HG03060 (cell line): ENCODE measurements around the gene HSD11B1L.
"Not testable (repeated sequence)": the region's sequence is repeated elsewhere in the genome, so short reads cannot be mapped to it uniquely, and the experiment has no call there.

Experiments
- ATAC-seq: cut with Tn5 transposase; IDR thresholded peaks from one replicate; pipeline ENCODE4 v1.9.1; 2021; ENCODE audit warnings: low read depth, moderate number of reproducible peaks; ENCODE audit not compliant: unreplicated experiment

HSD11B1L gene

DNA sequence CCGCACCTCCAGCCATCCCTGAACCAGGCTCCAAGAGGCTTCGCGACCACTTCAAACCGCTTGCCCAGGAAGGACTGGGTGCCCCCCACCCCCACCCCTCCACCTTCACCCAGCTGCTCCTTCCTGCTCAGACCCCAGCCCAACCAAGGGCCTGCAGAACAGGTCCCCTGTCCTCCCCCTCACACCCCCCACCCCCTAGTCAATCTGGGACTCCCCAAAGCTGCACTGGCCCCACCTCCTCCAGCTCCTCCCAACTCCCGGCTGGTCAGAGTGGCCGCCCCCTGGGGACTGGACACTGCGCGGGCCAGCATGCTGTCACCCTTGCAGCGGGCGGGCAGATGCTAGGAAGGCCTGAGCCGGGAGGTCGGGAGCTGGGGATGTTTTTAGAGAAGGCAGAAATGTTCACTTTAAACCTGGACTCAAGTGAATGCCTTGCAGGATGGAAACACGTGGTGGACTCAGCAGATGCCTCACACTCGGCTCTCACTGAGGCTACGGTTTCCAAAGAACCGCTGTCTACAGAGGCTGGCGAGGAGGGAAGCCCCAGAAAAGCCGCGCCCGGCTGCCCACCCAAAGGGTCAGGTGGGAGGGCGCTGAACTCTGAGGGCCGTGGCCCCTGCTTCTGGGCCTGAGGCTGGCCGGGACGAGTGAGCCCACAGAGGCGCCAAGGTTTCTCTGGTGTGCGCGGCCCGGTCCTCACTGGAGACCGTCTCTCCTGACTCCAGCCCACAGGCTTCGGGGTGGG lies 17.2 kb downstream of the HSD11B1L start:
- ATAC-seq, result no peak

- no peak for ATAC-seq
Observed at GRCh38 chr19:5698635-5699422, 18.0 kb downstream of the HSD11B1L start.

DNA sequence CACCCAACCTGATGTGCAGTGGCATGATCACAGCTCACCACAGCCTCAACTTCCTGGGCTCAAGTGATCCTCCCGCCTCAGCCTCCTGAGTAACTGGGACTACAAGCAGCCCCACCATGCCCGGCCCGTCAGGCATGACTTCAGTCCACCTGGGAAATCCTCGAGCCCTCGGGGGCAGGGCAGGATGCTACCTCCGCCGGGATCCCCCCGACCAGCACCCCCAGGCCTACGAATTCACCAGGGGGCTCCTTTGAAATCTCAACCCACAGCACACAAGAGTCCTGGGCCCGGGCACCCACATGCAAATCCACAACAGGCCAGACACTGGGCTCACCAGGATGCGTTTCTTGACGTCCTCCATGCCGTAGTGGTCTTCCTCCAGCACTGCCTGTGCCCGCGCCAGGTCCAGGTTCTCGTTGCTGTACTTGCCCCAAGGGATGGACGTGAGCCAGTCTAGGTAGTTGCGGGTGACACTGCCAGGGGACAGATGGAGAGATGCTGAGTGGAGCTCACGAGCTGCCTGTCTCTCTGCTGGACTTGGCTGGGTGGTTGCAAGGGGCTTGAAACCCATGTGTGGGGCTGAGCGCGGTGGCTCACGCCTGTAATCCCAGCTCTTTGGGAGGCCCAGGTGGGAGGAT lies 19.7 kb downstream of the HSD11B1L start:
- ATAC-seq, result no peak

DNA sequence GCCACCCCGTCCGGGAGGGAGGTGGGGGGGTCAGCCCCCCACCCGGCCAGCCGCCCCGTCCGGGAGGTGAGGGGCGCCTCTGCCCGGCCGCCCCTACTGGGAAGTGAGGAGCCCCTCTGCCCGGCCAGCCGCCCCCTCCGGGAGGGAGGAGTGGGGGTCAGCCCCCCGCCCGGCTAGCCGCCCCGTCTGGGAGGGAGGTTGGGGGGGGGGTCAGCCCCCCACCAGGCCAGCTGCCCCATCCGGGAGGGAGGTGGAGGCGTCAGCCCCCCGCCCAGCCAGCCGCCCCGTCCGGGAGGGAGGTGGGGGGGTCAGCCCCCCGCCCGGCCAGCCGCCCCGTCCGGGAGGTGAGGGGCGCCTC lies 21.2 kb downstream of the HSD11B1L start:
- ATAC-seq, result not testable (repeated sequence)

DNA sequence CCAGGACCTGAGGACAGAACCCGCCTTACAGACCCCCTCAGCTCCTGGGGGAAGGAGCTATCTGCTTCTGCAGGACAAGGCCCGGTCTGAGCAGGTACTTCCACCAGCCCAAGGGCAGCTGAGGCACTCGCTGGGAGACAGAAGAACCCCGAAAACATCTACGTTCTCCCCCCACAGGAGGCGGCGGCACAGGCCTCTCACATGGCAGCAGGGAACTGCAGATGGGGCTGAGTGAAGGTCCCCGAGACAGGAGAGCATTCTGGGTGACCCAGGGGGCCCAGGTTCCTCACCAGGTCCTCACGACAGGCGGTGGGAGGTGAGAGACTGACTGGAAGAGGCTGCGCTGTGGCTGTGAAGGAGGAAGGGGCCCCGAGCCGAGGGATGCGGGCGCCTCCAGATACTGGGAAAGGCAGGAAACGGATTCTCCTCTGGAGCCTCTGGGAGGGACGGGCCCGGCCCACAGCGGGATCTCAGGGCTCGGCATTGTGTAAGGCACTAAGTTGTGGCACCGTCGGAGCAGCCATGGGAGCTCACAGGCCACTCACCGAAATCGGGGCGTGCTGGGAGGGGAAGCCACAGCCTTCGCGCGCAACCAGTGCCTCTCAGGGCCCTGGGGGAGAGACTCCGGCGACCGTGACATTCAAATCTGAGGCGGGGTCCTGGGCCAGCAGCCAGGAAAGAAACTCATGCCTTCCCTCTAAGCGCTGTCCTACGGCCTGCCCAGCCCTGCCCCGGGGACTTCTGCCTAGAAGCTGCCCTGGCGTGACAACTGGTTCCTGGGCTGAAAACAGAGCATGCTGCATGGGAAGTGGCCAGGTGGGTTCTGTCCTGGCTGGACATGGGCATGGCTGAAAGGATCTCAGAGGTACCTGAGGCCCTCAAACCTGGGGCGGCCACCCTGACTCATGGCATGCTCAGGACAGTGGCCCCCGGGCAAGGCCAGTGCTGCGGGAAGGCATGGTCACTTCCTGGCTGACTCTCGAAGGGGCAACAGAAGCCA lies 23.3 kb downstream of the HSD11B1L start:
- no peak for ATAC-seq

- ATAC-seq, result no peak
Observed at GRCh38 chr19:5705552-5705951, 24.7 kb downstream of the HSD11B1L start.

DNA sequence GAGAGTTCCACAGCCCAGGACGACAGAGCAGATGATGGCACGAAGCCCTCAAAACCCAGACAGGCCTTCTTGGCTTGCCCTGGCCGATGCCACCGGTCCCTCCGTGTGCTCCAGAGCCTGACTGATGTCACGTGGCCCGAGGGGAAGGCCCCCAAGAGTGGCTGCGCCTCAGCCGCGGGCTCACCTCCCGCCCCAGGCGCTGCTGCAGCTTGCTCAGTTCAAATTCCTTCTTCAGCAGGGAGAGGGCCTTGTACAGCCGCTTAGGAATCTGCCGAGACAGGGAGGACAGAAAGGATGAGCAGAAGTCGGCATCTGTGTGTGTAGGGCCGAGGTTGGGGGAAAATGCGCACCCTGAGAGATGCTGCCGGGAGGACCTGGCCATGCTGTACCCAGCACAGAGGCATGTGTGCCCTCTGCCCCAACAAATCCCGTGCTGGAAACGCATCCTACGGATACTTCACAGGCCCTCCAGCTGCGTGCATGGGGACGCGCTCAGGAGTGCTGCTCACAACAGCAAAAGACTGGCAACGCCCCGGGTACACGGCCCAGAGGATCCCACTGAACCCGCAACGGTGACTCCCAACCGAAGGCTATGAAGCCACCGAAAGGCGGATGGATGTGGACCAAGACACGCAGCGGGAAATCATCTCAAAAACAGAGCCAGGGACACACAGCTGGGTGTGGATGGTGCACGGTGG lies 26.2 kb downstream of the HSD11B1L start:
- no peak for ATAC-seq

- no peak for ATAC-seq
Observed at GRCh38 chr19:5707576-5708575, 27.0 kb downstream of the HSD11B1L start.

DNA sequence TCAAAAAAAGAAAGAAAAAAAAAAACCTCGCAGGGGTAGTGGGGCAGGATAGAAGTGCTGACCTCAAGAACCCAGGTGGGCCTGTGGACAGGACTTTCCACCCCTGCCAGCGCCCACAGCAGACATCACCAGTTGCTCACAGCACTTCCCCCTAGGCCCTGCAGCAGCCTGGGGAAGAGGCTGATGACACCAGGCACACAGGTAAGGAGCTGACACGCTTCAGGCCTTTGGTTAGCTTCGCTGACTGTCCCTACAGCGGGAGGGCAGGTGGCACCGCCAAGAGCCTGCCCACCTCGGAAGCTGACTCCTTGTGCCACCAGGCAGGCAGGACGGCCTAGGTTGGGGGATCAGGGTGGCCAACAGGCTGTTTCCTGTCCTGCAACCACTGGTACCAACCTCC lies 30.2 kb downstream of the HSD11B1L start:
- no peak for ATAC-seq

DNA sequence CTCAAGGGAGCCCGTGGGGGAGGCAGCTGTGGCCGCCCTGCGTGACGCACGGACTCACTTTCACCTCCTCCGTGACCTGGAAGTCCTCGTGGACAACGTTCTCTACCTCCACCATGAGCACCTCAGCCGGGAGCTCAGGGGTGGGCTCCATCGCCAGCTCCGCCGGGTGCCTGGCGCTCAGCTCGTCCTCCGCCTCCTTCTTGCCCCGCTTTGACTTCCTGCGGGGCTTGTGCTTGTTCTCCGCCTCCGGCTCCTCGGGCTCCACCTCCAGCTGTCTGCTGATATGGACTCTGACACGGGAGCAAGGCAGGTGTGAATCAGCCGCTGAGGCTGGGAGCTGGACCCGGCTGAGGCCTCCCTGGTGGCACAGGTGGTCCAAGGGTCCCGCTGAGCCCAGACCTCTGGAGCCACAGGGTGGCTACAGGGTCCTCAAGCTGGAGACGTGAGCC lies 30.9 kb downstream of the HSD11B1L start:
- no peak for ATAC-seq

- no peak for ATAC-seq
Observed at GRCh38 chr19:5713228-5713627, 32.4 kb downstream of the HSD11B1L start.

GRCh38 chr19:5714816-5715215 lies 34.0 kb downstream of the HSD11B1L start:
- no peak for ATAC-seq

GRCh38 chr19:5717215-5717935 lies 36.5 kb downstream of the HSD11B1L start:
- ATAC-seq, result no peak

- ATAC-seq, result no peak
Observed at GRCh38 chr19:5718037-5718578, 37.3 kb downstream of the HSD11B1L start.

GRCh38 chr19:5718579-5719273 lies 37.9 kb downstream of the HSD11B1L start:
- ATAC-seq, result no peak

GRCh38 chr19:5719274-5719960 lies 38.6 kb downstream of the HSD11B1L start:
- no peak for ATAC-seq
